Motor neuron (in vitro differentiated cells): ENCODE measurements around the gene HOXB6. TPM values are rescaled to one million over a fixed set of nuclear protein-coding genes. Genes with fewer than 3 reads are reported as not detected.

Experiments
- ATAC-seq, 8 experiments: fragments of 200-7000 bp; cut with Tn5 transposase; replicated peaks in 6 of 8; 2 replicates each; pipeline ENCODE4 v1.8.0; 2021; ENCODE audit warnings: mild to moderate bottlenecking in 8 of 8, moderate library complexity in 8 of 8
- H3K27ac ChIP-seq, 2 donors: fragments of 250-450 bp; sonication (Bioruptor Pico); 2 replicates each; pipeline ENCODE4 v1.9.0; 2021; ENCODE audit warnings: antibody characterized with exemption in 2 of 2, mild to moderate bottlenecking in 2 of 2, moderate library complexity in 1 of 2
- H3K4me1 ChIP-seq, 2 donors: fragments of 250-450 bp; sonication (Bioruptor Pico); replicated peaks in 1 of 2; 2 replicates each; pipeline ENCODE4 v1.6.1; 2021; ENCODE audit warnings: antibody characterized with exemption in 2 of 2, mild to moderate bottlenecking in 2 of 2, moderate library complexity in 1 of 2
- H3K4me3 ChIP-seq, 5 donors: fragments of 250-450 bp; sonication (Bioruptor Pico); 2 replicates each; pipeline ENCODE4 v1.9.0; 2021; ENCODE audit warnings: antibody characterized with exemption in 5 of 5, mild to moderate bottlenecking in 5 of 5, moderate library complexity in 4 of 5
- WGBS, 10 experiments: fragments of 450-650 bp; shearing (Covaris generic); methylation state at CpG; one replicate each; pipeline ENCODE4 v1.0.0; 2022; 5-methylcytosine and 5-hydroxymethylcytosine counted together
- in situ Hi-C, 9 experiments: fragments of 400-800 bp; cut with MboI; loops; one replicate each; pipeline ENCODE4 v1.15.0; 2021; ENCODE audit warnings: low sequenced_read_pairs in 9 of 9, low pct_unique_long_range_greater_than_20kb in 2 of 9; ENCODE audit not compliant: unreplicated experiment in 9 of 9
- total RNA-seq, 8 experiments: library from RNA; unstranded; fragments of 300-600 nt; gene quantifications; 2 replicates each; pipeline versions ENCODE4 v1.2.3 to v1.2.4, GENCODE V29; 2022

Gene HOXB6
- total RNA-seq, 8 experiments from 2014 or later, result 7.1 to 75.2 (median 35.3) TPM

DNA sequence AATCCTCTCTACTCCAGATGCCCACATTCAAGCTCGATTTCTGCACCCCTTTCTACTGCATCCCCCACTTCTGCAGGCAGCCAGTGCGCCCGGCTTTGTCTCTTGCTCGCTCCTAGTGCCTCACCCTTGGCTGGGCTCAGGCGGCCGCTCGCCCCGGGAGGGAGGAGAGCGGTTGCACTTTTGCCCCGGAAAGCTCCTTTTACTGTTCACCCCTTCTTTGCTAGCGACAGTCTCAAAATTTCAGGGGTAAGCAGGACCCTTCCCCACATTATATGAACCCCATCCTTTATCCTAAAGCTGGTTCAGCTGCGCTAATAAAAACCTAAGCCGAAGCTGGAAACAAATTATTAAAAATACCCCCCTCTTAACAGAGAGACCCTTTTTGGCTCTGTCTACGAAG lies 12.2 kb downstream of the HOXB6 start:
- WGBS, 10 experiments, result 0 to 34% (median 0%) methylated on average over 1 to 13 of the region's 14 CpGs; no CpG with 5 or more reads in 1 of the 10 experiments
- Histone ChIP-seq H3K4me3 (peak overlapping the region; percentile 62 to 91 (median 83)), H3K4me1 (peaks cover 8 to 57% of the 10 kb centered on the region in 2 donors), H3K27ac (peak overlapping the region; percentile 90 to 96)
- in situ Hi-C loops, result loop anchor here in 2 of 9 experiments (10.0 kb wide), 1 partner anchor 258 kb away; no protein-coding TSS in a partner anchor
- ATAC-seq, result peak in 2 of 8 experiments; percentile 4 to 25

DNA sequence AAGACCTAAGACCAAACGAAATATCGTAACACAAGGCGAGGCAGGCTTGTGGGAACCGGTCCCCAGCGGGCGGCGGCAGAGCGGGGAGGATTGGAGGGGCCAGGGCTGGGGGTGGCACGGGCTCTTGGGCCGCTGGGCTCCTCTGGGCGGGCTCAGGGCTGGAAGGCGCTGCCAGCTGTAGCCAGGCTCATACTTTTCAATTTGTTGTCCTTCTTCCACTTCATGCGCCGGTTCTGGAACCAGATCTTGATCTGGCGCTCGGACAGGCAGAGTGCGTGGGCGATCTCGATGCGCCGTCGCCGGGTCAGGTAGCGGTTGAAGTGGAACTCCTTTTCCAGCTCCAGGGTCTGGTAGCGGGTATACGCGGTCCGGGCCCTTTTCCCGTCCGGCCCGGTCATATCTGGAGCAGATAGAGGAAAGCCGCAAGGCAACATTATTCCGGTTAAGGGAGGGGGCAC lies 12.7 kb downstream of the HOXB6 start:
- peaks cover 8 to 62% of the 10 kb centered on the region in 2 donors for H3K4me1 ChIP-seq
- ATAC-seq, result peak in 1 of 8 experiments; percentile 14
- peak overlapping the region; percentile 62 to 91 (median 83) for H3K4me3 ChIP-seq
- 0 to 33% (median 28%) methylated on average over 2 to 7 of the region's 33 CpGs; no CpG with 5 or more reads in 5 of the 10 experiments for WGBS, 10 experiments
- in situ Hi-C loops, result loop anchor here in 2 of 9 experiments (10.0 kb wide), 1 partner anchor 257 kb away; no protein-coding TSS in a partner anchor
- peak overlapping the region; percentile 90 to 96 for H3K27ac ChIP-seq

DNA sequence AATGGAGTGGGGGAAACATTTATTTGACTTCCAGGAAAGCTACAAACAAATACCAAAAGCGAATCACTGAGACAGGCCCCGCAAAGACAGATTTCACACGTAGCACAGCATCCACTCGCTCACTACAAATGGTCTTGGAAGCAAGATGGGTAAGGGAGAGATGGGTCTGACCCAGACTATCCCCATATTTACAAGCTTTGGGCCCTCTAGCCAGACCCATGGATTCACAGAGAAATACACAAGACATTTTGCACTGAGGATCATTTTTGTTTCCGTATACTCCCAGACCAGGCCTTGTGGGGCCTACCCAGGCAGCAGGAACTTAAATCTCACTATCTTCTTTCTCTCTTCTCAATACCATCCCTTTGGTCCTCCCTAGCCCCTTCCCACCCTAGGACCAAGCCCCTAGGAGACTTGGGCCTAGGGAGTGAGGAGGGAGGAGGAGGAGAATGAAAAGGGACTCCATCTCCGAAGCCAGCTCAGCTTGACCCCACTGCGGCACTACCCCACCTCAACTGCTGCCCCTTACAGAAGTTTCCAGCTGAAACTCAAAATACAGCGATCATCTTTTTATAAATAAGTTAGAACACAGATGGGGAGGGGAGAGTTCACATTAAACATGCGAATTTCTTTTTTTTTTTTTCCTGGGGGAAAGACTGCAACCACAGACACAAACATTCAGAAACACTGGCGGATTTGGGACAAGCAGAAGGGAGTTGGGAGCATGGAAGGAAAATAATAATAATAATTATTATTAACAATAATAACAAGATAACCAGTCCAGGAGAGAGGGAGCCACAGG lies 13.3 kb downstream of the HOXB6 start:
- in situ Hi-C loops, result loop anchor here in 2 of 9 experiments (10.0 kb wide), 1 partner anchor 257 kb away; no protein-coding TSS in a partner anchor
- Histone ChIP-seq H3K27ac (peak overlapping the region; percentile 90 to 96), H3K4me1 (peaks cover 8 to 68% of the 10 kb centered on the region in 2 donors), H3K4me3 (peak overlapping the region; percentile 62 to 91 (median 83))
- 0 to 98% (median 25%) methylated on average over 1 to 9 of the region's 10 CpGs; no CpG with 5 or more reads in 2 of the 10 experiments for WGBS, 10 experiments
- ATAC-seq, result no peak

DNA sequence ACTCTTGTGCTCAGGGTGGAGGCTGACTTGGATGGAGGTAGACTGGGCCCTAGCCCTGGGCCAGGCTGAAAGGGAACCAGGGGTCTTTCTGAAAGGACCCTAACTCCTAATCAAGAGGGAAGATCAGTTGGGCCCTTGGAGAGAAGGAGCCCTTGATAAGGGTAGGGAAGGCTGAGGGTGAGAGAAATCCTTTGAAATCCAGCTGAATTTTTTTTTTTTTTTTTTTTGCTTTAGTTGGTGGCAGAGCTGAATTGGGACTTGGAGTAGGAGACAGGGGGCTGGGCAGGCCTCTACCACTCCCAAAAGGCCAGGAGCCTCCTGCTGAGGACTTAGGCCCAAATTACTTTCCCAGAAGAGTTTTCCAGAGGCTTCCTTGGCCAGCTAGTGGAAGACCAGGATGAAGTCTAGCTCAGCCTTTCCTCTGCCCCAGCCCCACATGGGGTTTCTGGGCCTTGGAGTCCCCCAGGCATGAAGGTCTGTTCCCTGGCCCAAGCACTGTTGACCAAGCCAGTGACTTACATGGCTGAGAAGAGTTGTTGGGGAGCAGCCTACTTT lies 14.1 kb downstream of the HOXB6 start:
- in situ Hi-C loops, result loop anchor here in 2 of 9 experiments (10.0 kb wide), 1 partner anchor 256 kb away; no protein-coding TSS in a partner anchor
- ATAC-seq, result no peak
- H3K4me3 ChIP-seq, result peak overlapping the region; percentile 62 to 91 (median 83)
- H3K27ac ChIP-seq, result peak overlapping the region; percentile 90 to 96
- peaks cover 8 to 66% of the 10 kb centered on the region in 2 donors for H3K4me1 ChIP-seq

DNA sequence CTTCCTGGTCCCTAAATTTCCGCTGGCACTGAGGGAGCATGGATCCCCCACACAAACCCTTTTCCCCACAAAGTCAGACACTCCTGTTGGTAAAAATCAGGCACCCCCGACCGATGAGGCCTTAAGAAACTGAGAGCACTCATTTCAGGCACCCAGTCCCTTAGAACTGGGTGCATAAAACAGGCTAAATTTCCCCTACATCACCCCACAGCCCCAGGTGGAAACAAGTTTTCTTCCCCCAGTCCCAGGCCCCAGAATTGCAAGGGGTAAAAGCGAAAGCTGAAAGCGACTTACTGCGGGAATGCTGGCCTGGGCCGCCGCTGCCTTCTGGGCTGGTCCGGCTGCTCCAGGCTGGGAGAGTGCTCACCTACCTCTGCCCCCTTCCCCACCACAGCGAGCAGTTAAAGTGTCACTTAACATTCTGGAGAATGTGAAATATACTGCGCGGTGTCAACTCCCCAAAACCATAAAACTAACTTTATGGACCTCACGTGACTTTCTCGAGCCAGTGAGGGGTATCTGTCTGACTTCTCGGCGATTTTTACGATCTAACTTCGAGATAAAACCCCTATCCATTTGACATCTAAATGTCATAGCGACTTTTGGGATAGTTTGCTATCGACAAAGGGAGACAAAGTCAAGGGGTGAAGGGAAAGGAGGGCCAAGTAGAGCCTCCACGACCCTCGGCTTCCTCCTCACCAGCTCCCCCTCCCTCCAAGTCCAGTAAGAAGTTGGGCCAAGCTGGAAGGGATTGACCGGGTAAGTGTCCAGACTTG lies 14.8 kb downstream of the HOXB6 start, which contains the start of gene HOXB3:
TSS of gene HOXB3 (minus strand) at position 411 of the 776 bp plus-strand sequence. CDS start 37,767 bp downstream, outside the sequence.
- peak within 1 kb of the TSS; percentile 90 to 96 for H3K27ac ChIP-seq
- peak within 1 kb of the TSS; percentile 62 to 91 (median 83) for H3K4me3 ChIP-seq
- peaks cover 8 to 59% of the 10 kb centered on the region in 2 donors for H3K4me1 ChIP-seq
- ATAC-seq, result peak in 2 of 8 experiments; percentile 5 to 22
- WGBS, 10 experiments, result 0 to 67% (median 11%) methylated on average over 1 to 18 of the region's 23 CpGs; no CpG with 5 or more reads in 1 of the 10 experiments
- in situ Hi-C loops, result loop anchor here in 2 of 9 experiments (10.0 kb wide), 1 partner anchor 255 kb away; no protein-coding TSS in a partner anchor

DNA sequence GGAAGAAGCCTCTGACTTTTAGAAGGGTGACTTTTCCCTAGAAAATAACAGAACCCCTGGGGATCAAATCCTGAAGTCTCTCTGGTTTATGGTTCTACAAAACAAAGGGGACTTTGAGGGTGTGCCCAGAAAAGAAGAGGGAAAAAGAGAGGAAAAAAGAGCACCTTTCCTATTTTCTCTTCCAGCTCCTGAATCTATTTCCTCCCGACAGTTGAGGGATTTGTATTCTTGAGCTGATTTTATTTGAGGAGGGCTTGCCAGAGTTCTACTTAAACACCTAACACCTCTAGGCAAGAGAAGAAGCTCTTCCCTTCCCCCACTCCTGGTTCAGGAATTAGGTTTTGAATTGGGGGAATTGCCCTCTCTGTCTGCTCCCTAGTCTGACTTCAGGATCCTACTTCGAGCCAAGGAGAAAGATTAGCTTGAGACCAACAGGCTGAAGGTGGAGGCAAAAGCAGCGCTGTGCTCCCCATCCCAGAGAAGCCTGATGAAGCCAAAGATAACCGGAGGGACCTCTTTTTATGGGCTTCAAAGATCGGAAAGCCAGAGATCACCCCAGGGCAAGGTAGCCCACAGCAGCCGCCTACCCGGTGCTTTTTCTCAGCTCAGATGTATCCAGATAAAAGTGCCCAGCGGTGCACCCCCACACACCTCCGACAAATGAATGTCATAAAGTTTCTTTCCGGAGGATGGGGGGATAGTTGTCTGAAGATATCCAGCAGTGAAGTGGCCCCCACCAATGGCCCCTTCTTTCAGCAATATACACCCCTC lies 15.5 kb downstream of the HOXB6 start:
- H3K4me1 ChIP-seq, result peaks cover 12 to 56% of the 10 kb centered on the region in 2 donors
- ATAC-seq, result no peak
- H3K27ac ChIP-seq, result peak overlapping the region; percentile 90 to 96
- peak overlapping the region; percentile 62 to 91 (median 83) for H3K4me3 ChIP-seq
- in situ Hi-C loops, result no loop called here
- 0 to 86% (median 18%) methylated on average over 1 to 8 of the region's 10 CpGs for WGBS, 10 experiments

DNA sequence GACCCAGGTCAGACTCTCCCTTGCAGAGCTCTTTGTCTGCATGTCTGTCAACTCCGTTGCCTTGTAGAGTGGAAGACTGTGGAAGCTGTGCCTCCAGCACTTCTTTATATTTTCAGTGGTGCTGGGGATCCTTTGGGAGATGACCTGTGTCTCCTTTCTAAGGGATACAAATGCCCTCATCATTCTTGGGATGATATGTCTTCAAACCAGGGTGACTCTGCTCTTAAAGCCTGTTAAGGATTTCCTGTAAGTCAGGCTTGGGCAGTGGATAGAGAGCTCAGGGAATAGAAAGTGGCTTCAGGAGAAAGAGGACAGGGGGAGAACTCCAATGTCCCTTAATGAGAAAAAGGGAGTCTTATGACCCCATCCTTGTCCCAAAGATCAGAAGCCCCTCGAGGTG lies 16.3 kb downstream of the HOXB6 start:
- peak overlapping the region; percentile 90 to 96 for H3K27ac ChIP-seq
- in situ Hi-C loops, result no loop called here
- H3K4me1 ChIP-seq, result peaks cover 19 to 60% of the 10 kb centered on the region in 2 donors
- WGBS, 10 experiments, result 0 to 30% (median 17%) methylated on average over 1 to 2 of the region's 2 CpGs; no CpG with 5 or more reads in 3 of the 10 experiments
- no peak for ATAC-seq
- peak overlapping the region; percentile 62 to 91 (median 83) for H3K4me3 ChIP-seq

DNA sequence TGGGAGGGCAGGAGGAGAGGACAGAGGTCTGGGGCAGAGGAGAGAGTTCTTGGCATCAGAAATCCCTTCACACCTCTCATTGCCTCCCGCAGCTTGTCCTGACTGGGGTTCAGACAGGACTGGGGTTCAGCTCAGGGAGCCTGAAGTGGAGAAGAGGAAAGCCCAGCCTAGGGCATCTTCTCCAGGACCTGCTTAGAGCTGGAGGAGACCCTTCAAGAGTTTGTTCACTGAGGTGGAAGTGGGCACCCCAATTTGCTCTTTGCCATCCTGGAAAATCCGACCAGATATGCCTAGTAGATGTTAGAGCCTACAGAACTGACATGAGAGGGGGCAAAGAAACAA lies 16.7 kb downstream of the HOXB6 start:
- peak overlapping the region; percentile 90 to 96 for H3K27ac ChIP-seq

DNA sequence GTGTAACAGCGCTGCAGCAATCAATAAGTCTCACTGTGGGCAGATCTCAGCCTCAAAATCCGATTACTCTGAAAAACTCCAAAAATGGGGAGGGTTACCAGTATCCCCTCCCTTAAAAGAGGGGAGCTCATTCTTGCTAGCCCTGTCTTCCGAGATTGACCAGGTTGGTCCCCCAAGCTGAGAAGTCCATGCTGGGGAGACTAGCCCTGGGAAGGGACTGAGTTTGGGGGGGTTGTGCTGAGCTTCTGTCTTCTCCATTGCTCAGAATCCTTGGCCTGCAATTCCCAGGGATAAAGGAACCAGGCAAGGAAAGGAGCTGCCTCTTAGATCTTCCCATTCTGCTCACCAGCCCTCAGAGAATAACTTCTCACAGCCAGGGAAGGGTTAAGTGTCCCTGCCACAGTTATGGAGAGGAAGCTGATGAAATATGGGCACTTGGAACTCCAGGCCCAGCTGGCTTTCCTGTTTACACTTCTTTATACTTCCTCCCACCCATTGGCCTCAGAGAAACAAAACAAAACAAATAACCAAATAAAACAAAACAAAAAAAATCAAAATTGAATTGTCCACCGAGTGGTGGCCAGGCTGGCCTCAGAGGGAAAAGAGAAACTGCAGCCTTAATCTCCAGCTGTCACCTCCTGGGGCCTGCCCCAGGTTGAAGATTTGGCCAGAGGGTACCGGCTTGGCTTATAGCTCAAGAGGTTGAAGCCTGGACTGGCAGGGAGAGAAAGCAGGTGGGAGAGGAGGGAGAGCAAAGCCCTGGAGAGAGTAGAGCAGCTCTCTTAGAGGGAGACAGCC lies 17.3 kb downstream of the HOXB6 start:
- 0 to 67% (median 10%) methylated on average over 1 to 4 of the region's 5 CpGs; no CpG with 5 or more reads in 3 of the 10 experiments for WGBS, 10 experiments
- ATAC-seq, result peak in 4 of 8 experiments; percentile 4 to 22 (median 7)
- Histone ChIP-seq H3K27ac (peak overlapping the region; percentile 90 to 96), H3K4me1 (peaks cover 30 to 69% of the 10 kb centered on the region in 2 donors), H3K4me3 (peak overlapping the region; percentile 62 to 91 (median 83))
- in situ Hi-C loops, result no loop called here

More for the DNA sequence above, 16.7 kb downstream of the HOXB6 start:
- WGBS, 10 experiments, result 0 to 100% methylated on average over 1 to 2 of the region's 2 CpGs; no CpG with 5 or more reads in 8 of the 10 experiments
- in situ Hi-C loops, result no loop called here
- Histone ChIP-seq H3K4me3 (peak overlapping the region; percentile 62 to 91 (median 83)), H3K4me1 (peaks cover 24 to 64% of the 10 kb centered on the region in 2 donors)
- no peak for ATAC-seq

DNA sequence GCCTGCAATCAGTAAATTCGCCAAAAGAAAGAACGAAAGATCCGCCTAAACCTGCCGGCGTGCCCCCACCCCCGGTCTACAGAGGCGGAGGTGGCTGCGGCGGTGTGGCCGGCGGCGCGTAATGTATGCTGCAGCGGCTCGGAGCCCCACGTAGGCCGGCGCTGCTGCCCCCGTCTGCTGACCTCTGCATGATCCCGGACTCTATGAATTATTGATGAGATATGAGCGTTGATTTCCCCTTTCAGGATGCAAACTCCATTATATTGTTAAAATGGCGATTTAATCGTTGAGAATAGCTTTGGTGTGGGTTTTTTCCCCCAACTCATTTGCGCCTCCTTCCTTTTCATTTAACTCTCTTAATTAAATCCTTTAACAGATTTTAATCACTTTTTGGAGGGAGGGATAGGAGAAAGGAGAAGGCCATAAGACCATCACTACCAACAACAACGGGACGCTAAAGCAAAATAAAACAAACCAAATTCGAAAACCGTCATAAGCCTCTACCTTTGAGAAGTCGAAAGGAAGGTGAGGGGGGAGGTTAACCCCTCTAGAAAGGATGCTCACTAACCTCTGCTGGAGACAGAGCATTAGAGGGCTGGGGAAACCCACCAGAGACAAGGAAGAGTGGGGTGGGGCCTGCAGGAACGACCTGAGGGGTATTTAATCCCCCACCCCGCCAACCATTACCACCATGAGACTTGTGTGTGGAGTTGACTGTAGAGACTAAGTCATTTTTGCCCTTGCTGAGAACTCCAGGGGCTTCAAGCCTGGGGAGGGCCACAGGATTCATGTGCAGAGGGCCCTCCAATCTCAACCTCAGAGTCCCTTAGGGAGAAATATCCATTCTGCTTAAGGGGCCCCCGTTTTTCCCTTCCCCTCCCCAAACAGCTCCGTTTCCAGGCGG lies 18.2 kb downstream of the HOXB6 start:
- 0 to 90% (median 5%) methylated on average over 2 to 21 of the region's 34 CpGs; no CpG with 5 or more reads in 1 of the 10 experiments for WGBS, 10 experiments
- peak overlapping the region; percentile 90 to 96 for H3K27ac ChIP-seq
- in situ Hi-C loops, result no loop called here
- H3K4me1 ChIP-seq, result peaks cover 32 to 69% of the 10 kb centered on the region in 2 donors
- H3K4me3 ChIP-seq, result peak overlapping the region; percentile 62 to 91 (median 83)
- ATAC-seq, result peak in 6 of 8 experiments; percentile 4 to 48 (median 35)
